Left lung (tissue), 10 donors: Measurements from ENCODE around the gene PDE4B. TPM values are rescaled to one million over a fixed set of nuclear protein-coding genes. Genes with fewer than 3 reads are reported as not detected.

Source experiments
- ATAC-seq: fragments of 200-7000 bp; cut with Tn5 transposase; one replicate; pipeline ENCODE4 v1.9.1; 2020; ENCODE audit warnings: moderate library complexity
- DNase-seq, 4 donors: peaks; one replicate each; pipeline ENCODE4 v3.0.0-alpha.2; 2013 to 2020
- H3K27ac ChIP-seq, 2 donors: fragments of 200-600 bp; sonication (generic) in 1 of 2; one replicate each; pipeline versions ENCODE4 v1.5.0 to v1.8.0; 2020 to 2021
- H3K27me3 ChIP-seq, 2 donors: fragments of 200-600 bp; sonication (generic) in 1 of 2; one replicate each; pipeline versions ENCODE4 v1.5.0 to v1.8.0; 2020 to 2021
- H3K36me3 ChIP-seq, 2 donors: fragments of 200-600 bp; sonication (generic) in 1 of 2; one replicate each; pipeline versions ENCODE4 v1.5.0 to v1.8.0; 2020 to 2021
- H3K4me1 ChIP-seq, 2 donors: fragments of 200-600 bp; one replicate each; pipeline ENCODE4 v1.8.0; 2021
- H3K4me3 ChIP-seq, 2 donors: fragments of 200-600 bp; sonication (generic) in 1 of 2; one replicate each; pipeline versions ENCODE4 v1.5.0 to v1.8.0; 2020 to 2021; ENCODE audit warnings: mild to moderate bottlenecking in 1 of 2
- H3K9me3 ChIP-seq, 2 donors: fragments of 200-600 bp; sonication (generic) in 1 of 2; one replicate each; pipeline versions ENCODE4 v1.5.0 to v1.8.0; 2020 to 2021
- CTCF ChIP-seq, 2 donors: fragments of 200-600 bp; sonication (generic) in 1 of 2; IDR thresholded peaks; one replicate each; pipeline versions ENCODE4 v1.5.0 to v1.8.0; 2021; ENCODE audit warnings: antibody characterized with exemption in 2 of 2
- intact Hi-C, 2 donors: fragments of 100-400 bp; cut with DNase I; formaldehyde crosslinking; loops; one replicate each; pipeline versions ENCODE4 v1.11.2 to v1.14.2; 2022
- polyA plus RNA-seq, 6 donors: library from polyadenylated mRNA; unstranded; fragments of 120-200 nt; gene quantifications; one replicate each; pipeline ENCODE4 v1.2.1, GENCODE V29; 2013; ENCODE audit not compliant: insufficient read length in 6 of 6
- total RNA-seq, 2 donors: library from RNA; stranded (reverse); fragmentation: NEBNext Ultra II Directional; extraction: Animal tissue kit (Norgen Biotek cat#: 25700); gene quantifications; one replicate each; pipeline ENCODE4 v1.2.1, GENCODE V29; 2021
- donor health status: DM: no; HTN: yes; CAD: no.
- donor health status: DM: no; HTN: no; CAD: no.

PDE4B gene
- total and polyA plus RNA-seq, 8 donors = 8.6 to 50.7 (median 19.2) TPM

GRCh38 chr1:66217561-66217960 is 424.9 kb downstream of the PDE4B start:
- intact Hi-C loops = no loop called here
- no peak for DNase-seq
- Histone ChIP-seq H3K9me3 (no peaks in the 10 kb centered on the region), H3K4me1 (no peaks in the 10 kb centered on the region), H3K36me3 (no peaks in the 10 kb centered on the region), H3K27ac (no peak overlapping the region), H3K27me3 (no peaks in the 10 kb centered on the region), H3K4me3 (no peak overlapping the region)
- ATAC-seq = no peak
- TF ChIP-seq CTCF (IDR thresholded peaks at IDR 0.05) = no peak

GRCh38 chr1:66220477-66220876 is 427.8 kb downstream of the PDE4B start:
- Histone ChIP-seq H3K9me3 (no peaks in the 10 kb centered on the region), H3K4me3 (no peak overlapping the region), H3K27me3 (no peaks in the 10 kb centered on the region), H3K36me3 (no peaks in the 10 kb centered on the region), H3K27ac (no peak overlapping the region), H3K4me1 (no peaks in the 10 kb centered on the region)
- ATAC-seq = no peak
- no peak for TF ChIP-seq CTCF (IDR thresholded peaks at IDR 0.05)
- intact Hi-C loops = no loop called here
- DNase-seq = no peak

GRCh38 chr1:66223681-66224080 is 431.0 kb downstream of the PDE4B start:
- H3K36me3 ChIP-seq = no peaks in the 10 kb centered on the region
- no peaks in the 10 kb centered on the region for H3K27me3 ChIP-seq
- H3K4me1 ChIP-seq = no peaks in the 10 kb centered on the region
- DNase-seq (no peak), ATAC-seq (no peak)
- no peak overlapping the region for H3K4me3 ChIP-seq
- intact Hi-C loops = no loop called here
- TF ChIP-seq CTCF (IDR thresholded peaks at IDR 0.05) = no peak
- H3K27ac ChIP-seq = no peak overlapping the region
- H3K9me3 ChIP-seq = no peaks in the 10 kb centered on the region

- DNase-seq (no peak), ATAC-seq (no peak)
- TF ChIP-seq CTCF (IDR thresholded peaks at IDR 0.05) = no peak
- H3K27me3 ChIP-seq = no peaks in the 10 kb centered on the region
- no peaks in the 10 kb centered on the region for H3K9me3 ChIP-seq
- no peak overlapping the region for H3K4me3 ChIP-seq
- H3K36me3 ChIP-seq = no peaks in the 10 kb centered on the region
- no peaks in the 10 kb centered on the region for H3K4me1 ChIP-seq
- intact Hi-C loops = no loop called here
- H3K27ac ChIP-seq = no peak overlapping the region
Measured at GRCh38 chr1:66226985-66227384, 434.3 kb downstream of the PDE4B start.

- no peaks in the 10 kb centered on the region for H3K9me3 ChIP-seq
- no peak overlapping the region for H3K4me3 ChIP-seq
- no peak for DNase-seq
- H3K36me3 ChIP-seq = no peaks in the 10 kb centered on the region
- H3K27me3 ChIP-seq = no peaks in the 10 kb centered on the region
- intact Hi-C loops = no loop called here
- ATAC-seq = no peak
- H3K27ac ChIP-seq = no peak overlapping the region
- H3K4me1 ChIP-seq = no peaks in the 10 kb centered on the region
- no peak for TF ChIP-seq CTCF (IDR thresholded peaks at IDR 0.05)
Measured at GRCh38 chr1:66227966-66228365, 435.3 kb downstream of the PDE4B start.
